Measurements from ENCODE around the gene VN1R2. TPM values are rescaled to one million over a fixed set of nuclear protein-coding genes. Genes with fewer than 3 reads are reported as not detected.
"Not testable (repeated sequence)": the region's sequence is repeated elsewhere in the genome, so short reads cannot be mapped to it uniquely, and the experiment has no call there.

VN1R2 gene
- not detected in 2 replicates for total RNA-seq (ENCODE audit: low replicate concordance)

GRCh38 chr19:53257715-53258342, at the start of gene VN1R2:
Gene VN1R2 (plus strand): TSS chr19:53258292. CDS start chr19:53258376, 84 bp downstream.
- not testable (repeated sequence) for H3K36me3 Mint-ChIP-seq; H3K4me3 Mint-ChIP-seq; H3K27me3 ChIP-seq; H3K9ac ChIP-seq; H3K36me3 ChIP-seq; H3K27me3 Mint-ChIP-seq (ENCODE audit: insufficient read depth, low read depth); H3K9me3 ChIP-seq (ENCODE audit: low read depth); DNase-seq (ENCODE audit: low spot score); H3K4me2 ChIP-seq; H3K4me1 ChIP-seq; H3K27ac ChIP-seq; H3K27ac Mint-ChIP-seq; H4K20me1 ChIP-seq (ENCODE audit: low read depth); H2AFZ ChIP-seq (replicated peaks); H3K4me1 Mint-ChIP-seq; H3K4me3 ChIP-seq; H3F3A ChIP-seq (ENCODE audit: low read depth)
- H3K79me2 ChIP-seq (ENCODE audit: low read depth): peaks cover 17% of the 10 kb centered on the region
- peaks cover 37% of the 10 kb centered on the region for H3K9me3 Mint-ChIP-seq

GRCh38 chr19:53211554-53211953, 46.5 kb upstream of the VN1R2 start:
- peaks cover 76% of the 10 kb centered on the region for H3K9me3 Mint-ChIP-seq
- peaks cover 39% of the 10 kb centered on the region for H3K9me3 ChIP-seq (ENCODE audit: low read depth)
- not testable (repeated sequence) for H3K9ac ChIP-seq

GRCh38 chr19:53212703-53213320, 45.3 kb upstream of the VN1R2 start:
- H3K36me3 ChIP-seq: peaks cover 11% of the 10 kb centered on the region
- H3K27me3 Mint-ChIP-seq (ENCODE audit: insufficient read depth, low read depth): no peaks in the 10 kb centered on the region
- no peaks in the 10 kb centered on the region for H4K20me1 ChIP-seq (ENCODE audit: low read depth)
- no peak overlapping the region for H3K4me2 ChIP-seq
- H3K9ac ChIP-seq: no peak overlapping the region
- no peak overlapping the region for H3K27ac ChIP-seq
- peaks cover 10% of the 10 kb centered on the region for H3K36me3 Mint-ChIP-seq
- H3K4me3 Mint-ChIP-seq: no peak overlapping the region
- peaks cover 73% of the 10 kb centered on the region for H3K9me3 Mint-ChIP-seq
- H3K9me3 ChIP-seq (ENCODE audit: low read depth): peaks cover 39% of the 10 kb centered on the region
- no peaks in the 10 kb centered on the region for H3F3A ChIP-seq (ENCODE audit: low read depth)
- no peaks in the 10 kb centered on the region for H3K4me1 Mint-ChIP-seq
- H3K4me3 ChIP-seq: no peak overlapping the region
- H3K4me1 ChIP-seq: no peaks in the 10 kb centered on the region
- DNase-seq (ENCODE audit: low spot score): no peak
- no peaks in the 10 kb centered on the region for H3K79me2 ChIP-seq (ENCODE audit: low read depth)
- H3K27ac Mint-ChIP-seq: no peak overlapping the region
- no peak for TF ChIP-seq EZH2 (IDR thresholded peaks at IDR 0.05)
- TF ChIP-seq EZH2phosphoT487 (IDR thresholded peaks at IDR 0.05): no peak
- TF ChIP-seq CTCF (IDR thresholded peaks at IDR 0.05): no peak
- no peak overlapping the region for H2AFZ ChIP-seq (replicated peaks)
- H3K27me3 ChIP-seq: no peaks in the 10 kb centered on the region

More at GRCh38 chr19:53211554-53211953, 46.5 kb upstream of the VN1R2 start:
- not testable (repeated sequence) for H3F3A ChIP-seq (ENCODE audit: low read depth); DNase-seq (ENCODE audit: low spot score); H3K27me3 ChIP-seq; H3K4me3 ChIP-seq; H3K27ac ChIP-seq; H3K4me1 Mint-ChIP-seq; H2AFZ ChIP-seq (replicated peaks); H3K79me2 ChIP-seq (ENCODE audit: low read depth); H3K4me1 ChIP-seq; H3K27me3 Mint-ChIP-seq (ENCODE audit: insufficient read depth, low read depth); H3K4me3 Mint-ChIP-seq; H3K27ac Mint-ChIP-seq; H3K4me2 ChIP-seq; H4K20me1 ChIP-seq (ENCODE audit: low read depth)
- peaks cover 11% of the 10 kb centered on the region for H3K36me3 ChIP-seq
- peaks cover 14% of the 10 kb centered on the region for H3K36me3 Mint-ChIP-seq

GRCh38 chr19:53222716-53223115, 35.4 kb upstream of the VN1R2 start:
- H3K9me3 ChIP-seq (ENCODE audit: low read depth): peaks cover 17% of the 10 kb centered on the region
- H3K27ac Mint-ChIP-seq; H3K4me3 ChIP-seq; H2AFZ ChIP-seq (replicated peaks); H3K36me3 Mint-ChIP-seq; H4K20me1 ChIP-seq (ENCODE audit: low read depth); H3K4me1 ChIP-seq; H3K9ac ChIP-seq; H3K4me2 ChIP-seq; H3K27me3 ChIP-seq; H3K4me1 Mint-ChIP-seq; H3F3A ChIP-seq (ENCODE audit: low read depth); H3K27me3 Mint-ChIP-seq (ENCODE audit: insufficient read depth, low read depth); DNase-seq (ENCODE audit: low spot score); H3K79me2 ChIP-seq (ENCODE audit: low read depth); H3K27ac ChIP-seq; H3K36me3 ChIP-seq; H3K4me3 Mint-ChIP-seq: not testable (repeated sequence)
- H3K9me3 Mint-ChIP-seq: peaks cover 49% of the 10 kb centered on the region

- no peaks in the 10 kb centered on the region for H3F3A ChIP-seq (ENCODE audit: low read depth)
- H3K27me3 ChIP-seq: no peaks in the 10 kb centered on the region
- H4K20me1 ChIP-seq (ENCODE audit: low read depth): no peaks in the 10 kb centered on the region
- no peak overlapping the region for H3K27ac ChIP-seq
- no peaks in the 10 kb centered on the region for H3K4me1 ChIP-seq
- Mint-ChIP-seq H3K27ac (no peak overlapping the region), H3K36me3 (peaks cover 3% of the 10 kb centered on the region), H3K9me3 (peaks cover 54% of the 10 kb centered on the region), H3K27me3 (ENCODE audit: insufficient read depth, low read depth) (peaks cover 6% of the 10 kb centered on the region), H3K4me1 (no peaks in the 10 kb centered on the region), H3K4me3 (no peak overlapping the region)
- H3K79me2 ChIP-seq (ENCODE audit: low read depth): no peaks in the 10 kb centered on the region
- no peak overlapping the region for H3K9ac ChIP-seq
- no peak for DNase-seq (ENCODE audit: low spot score)
- no peak overlapping the region for H2AFZ ChIP-seq (replicated peaks)
- no peaks in the 10 kb centered on the region for H3K36me3 ChIP-seq
- H3K4me3 ChIP-seq: no peak overlapping the region
- TF ChIP-seq EZH2phosphoT487 (IDR thresholded peaks at IDR 0.05) (no peak), EZH2 (IDR thresholded peaks at IDR 0.05) (no peak), CTCF (IDR thresholded peaks at IDR 0.05) (no peak)
- peaks cover 16% of the 10 kb centered on the region for H3K9me3 ChIP-seq (ENCODE audit: low read depth)
- no peak overlapping the region for H3K4me2 ChIP-seq
Observed at GRCh38 chr19:53224606-53225005, 33.5 kb upstream of the VN1R2 start.
